ENCODE data around the gene SMC6.

The SMC6 gene

GRCh38 chr2:17627434-17627833, 126.2 kb downstream of the SMC6 start:
- peaks cover 14% of the 10 kb centered on the region for H3K9me3 ChIP-seq (ENCODE audit: insufficient read depth, low read length)
- H3K4me2 ChIP-seq (ENCODE audit: low read length) = no peak overlapping the region
- no peaks in the 10 kb centered on the region for H4K20me1 ChIP-seq (ENCODE audit: insufficient read depth, low read length)
- no peaks in the 10 kb centered on the region for H3K79me2 ChIP-seq (ENCODE audit: low read length)
- H3K27me3 ChIP-seq (ENCODE audit: low read depth, low read length) = no peaks in the 10 kb centered on the region
- no peaks in the 10 kb centered on the region for H3K4me1 ChIP-seq (ENCODE audit: low read length)
- H3K27ac ChIP-seq (ENCODE audit: low read length) = no peak overlapping the region
- no peaks in the 10 kb centered on the region for H3K36me3 ChIP-seq (replicated peaks; ENCODE audit: low read depth, low read length)
- no peak overlapping the region for H3K9ac ChIP-seq (ENCODE audit: low read length)
- TF ChIP-seq CTCF (IDR thresholded peaks at IDR 0.05; ENCODE audit: low read depth, low read length) (no peak), EZH2phosphoT487 (IDR thresholded peaks at IDR 0.05; ENCODE audit: low read depth) (no peak)
- H2AFZ ChIP-seq (ENCODE audit: low read depth, low read length) = no peak overlapping the region
- H3K4me3 ChIP-seq (ENCODE audit: low read length) = no peak overlapping the region

GRCh38 chr2:17626986-17627385, 126.6 kb downstream of the SMC6 start:
- no peak overlapping the region for H3K4me3 ChIP-seq (ENCODE audit: low read length)
- H3K9me3 ChIP-seq (ENCODE audit: insufficient read depth, low read length) = peaks cover 14% of the 10 kb centered on the region
- H3K27ac ChIP-seq (ENCODE audit: low read length) = no peak overlapping the region
- no peaks in the 10 kb centered on the region for H3K27me3 ChIP-seq (ENCODE audit: low read depth, low read length)
- no peak overlapping the region for H3K4me2 ChIP-seq (ENCODE audit: low read length)
- H3K36me3 ChIP-seq (replicated peaks; ENCODE audit: low read depth, low read length) = no peaks in the 10 kb centered on the region
- no peaks in the 10 kb centered on the region for H3K79me2 ChIP-seq (ENCODE audit: low read length)
- H3K4me1 ChIP-seq (ENCODE audit: low read length) = no peaks in the 10 kb centered on the region
- H3K9ac ChIP-seq (ENCODE audit: low read length) = no peak overlapping the region
- H4K20me1 ChIP-seq (ENCODE audit: insufficient read depth, low read length) = no peaks in the 10 kb centered on the region
- no peak overlapping the region for H2AFZ ChIP-seq (ENCODE audit: low read depth, low read length)
- TF ChIP-seq CTCF (IDR thresholded peaks at IDR 0.05; ENCODE audit: low read depth, low read length) (no peak), EZH2phosphoT487 (IDR thresholded peaks at IDR 0.05; ENCODE audit: low read depth) (no peak)

GRCh38 chr2:17625446-17625845, 128.2 kb downstream of the SMC6 start:
- no peaks in the 10 kb centered on the region for H4K20me1 ChIP-seq (ENCODE audit: insufficient read depth, low read length)
- H3K4me1 ChIP-seq (ENCODE audit: low read length) = no peaks in the 10 kb centered on the region
- TF ChIP-seq EZH2phosphoT487 (IDR thresholded peaks at IDR 0.05; ENCODE audit: low read depth) (no peak), CTCF (IDR thresholded peaks at IDR 0.05; ENCODE audit: low read depth, low read length) (no peak)
- H3K9me3 ChIP-seq (ENCODE audit: insufficient read depth, low read length) = peaks cover 14% of the 10 kb centered on the region
- no peaks in the 10 kb centered on the region for H3K36me3 ChIP-seq (replicated peaks; ENCODE audit: low read depth, low read length)
- H3K79me2 ChIP-seq (ENCODE audit: low read length) = no peaks in the 10 kb centered on the region
- H3K4me3 ChIP-seq (ENCODE audit: low read length) = no peak overlapping the region
- no peak overlapping the region for H3K4me2 ChIP-seq (ENCODE audit: low read length)
- H3K9ac ChIP-seq (ENCODE audit: low read length) = no peak overlapping the region
- no peak overlapping the region for H2AFZ ChIP-seq (ENCODE audit: low read depth, low read length)
- H3K27me3 ChIP-seq (ENCODE audit: low read depth, low read length) = no peaks in the 10 kb centered on the region
- no peak overlapping the region for H3K27ac ChIP-seq (ENCODE audit: low read length)

GRCh38 chr2:17621781-17622180, 131.8 kb downstream of the SMC6 start:
- no peak overlapping the region for H3K27ac ChIP-seq (ENCODE audit: low read length)
- no peak overlapping the region for H3K4me2 ChIP-seq (ENCODE audit: low read length)
- no peaks in the 10 kb centered on the region for H3K4me1 ChIP-seq (ENCODE audit: low read length)
- no peak overlapping the region for H3K4me3 ChIP-seq (ENCODE audit: low read length)
- no peaks in the 10 kb centered on the region for H4K20me1 ChIP-seq (ENCODE audit: insufficient read depth, low read length)
- H2AFZ ChIP-seq (ENCODE audit: low read depth, low read length) = no peak overlapping the region
- H3K36me3 ChIP-seq (replicated peaks; ENCODE audit: low read depth, low read length) = no peaks in the 10 kb centered on the region
- TF ChIP-seq CTCF (IDR thresholded peaks at IDR 0.05; ENCODE audit: low read depth, low read length) (no peak), EZH2phosphoT487 (IDR thresholded peaks at IDR 0.05; ENCODE audit: low read depth) (no peak)
- H3K79me2 ChIP-seq (ENCODE audit: low read length) = no peaks in the 10 kb centered on the region
- H3K9me3 ChIP-seq (ENCODE audit: insufficient read depth, low read length) = no peaks in the 10 kb centered on the region; the same call in 1 of the 2 replicates
- no peaks in the 10 kb centered on the region for H3K27me3 ChIP-seq (ENCODE audit: low read depth, low read length)
- no peak overlapping the region for H3K9ac ChIP-seq (ENCODE audit: low read length)

Data from OCI-LY3 (cell line).